Endothelial cell of hepatic sinusoid (primary cell): ENCODE results near the gene NRF1.
"Not testable (repeated sequence)": the region's sequence is repeated elsewhere in the genome, so short reads cannot be mapped to it uniquely, and the experiment has no call there.

Source experiments
- in situ Hi-C: cut with HindIII; loops from 2 replicates; pipeline ENCODE4 v1.10.0; 2017; ENCODE audit warnings: low sequenced_read_pairs

Gene NRF1

GRCh38 chr7:129794461-129794860 is 182.9 kb downstream of the NRF1 start:
- in situ Hi-C loops: not testable (repeated sequence)

GRCh38 chr7:129796186-129796775 is 184.8 kb downstream of the NRF1 start:
- in situ Hi-C loops: no loop called here

GRCh38 chr7:129797214-129797789 is 185.8 kb downstream of the NRF1 start:
- in situ Hi-C loops: no loop called here

DNA sequence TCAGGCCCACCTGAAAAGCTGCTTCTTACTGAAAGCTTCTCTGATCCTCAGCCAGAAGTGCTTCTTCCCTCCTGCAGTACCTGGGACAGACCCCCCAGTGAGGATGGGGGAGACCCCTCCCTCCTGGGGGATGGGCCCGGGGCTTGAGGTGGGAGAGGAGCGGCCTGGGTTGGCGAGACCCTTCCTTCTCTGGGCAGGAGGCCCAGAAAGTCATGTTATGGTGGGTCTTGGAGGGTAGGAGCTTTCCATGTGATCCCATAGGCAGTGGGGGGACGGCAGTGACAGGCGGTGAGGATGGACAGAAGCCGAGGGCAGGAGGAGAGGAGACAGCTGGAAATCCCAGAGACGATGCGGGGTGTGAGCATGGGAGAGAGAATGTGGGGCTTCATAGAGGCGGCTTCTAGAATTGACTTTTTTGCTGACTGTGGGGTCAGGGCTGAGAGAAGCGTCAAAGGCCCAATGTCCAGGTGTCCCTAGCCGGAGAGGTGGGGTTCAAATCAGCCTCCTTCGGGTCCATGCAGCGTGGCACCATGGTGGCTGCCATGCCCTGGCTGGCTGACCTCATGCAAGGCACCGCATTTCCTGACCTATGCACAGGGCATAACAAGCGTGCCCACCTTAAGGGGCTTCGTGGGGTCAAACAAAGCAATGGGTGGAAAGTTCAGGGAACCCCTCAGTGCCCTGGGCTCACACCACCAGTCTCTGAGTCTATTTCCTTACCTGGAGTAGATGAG is 187.3 kb downstream of the NRF1 start:
- in situ Hi-C loops: no loop called here

DNA sequence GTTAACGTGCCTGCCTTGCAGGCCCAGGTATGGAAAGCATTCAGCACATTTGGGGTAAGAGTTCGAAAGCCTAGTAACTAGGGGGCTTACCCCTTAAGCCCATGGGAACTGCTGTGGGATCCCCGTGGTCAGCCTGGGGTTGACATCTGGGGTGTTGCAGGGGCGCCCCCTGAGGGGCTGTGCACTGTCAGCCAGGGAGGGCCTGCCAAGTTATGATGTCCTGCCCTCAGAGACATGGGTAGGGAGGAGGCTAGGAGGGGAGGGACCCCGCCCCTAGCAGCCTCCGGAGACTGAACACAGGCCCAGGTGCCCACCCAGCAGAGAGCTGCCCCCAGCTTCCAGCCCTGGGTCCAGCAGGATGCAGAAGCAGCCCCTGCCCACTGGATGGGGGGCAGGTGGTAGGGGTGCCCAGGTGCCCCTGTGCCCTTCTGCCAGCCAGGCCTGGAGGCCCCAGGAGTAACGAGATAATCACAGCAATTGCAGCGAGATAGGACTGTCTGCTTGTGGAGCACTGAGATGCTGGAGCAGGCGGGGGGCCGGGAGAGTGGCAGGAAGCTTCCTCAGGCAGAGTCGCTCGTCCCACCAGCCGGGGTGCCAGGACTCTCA is 187.9 kb downstream of the NRF1 start:
- in situ Hi-C loops: no loop called here

DNA sequence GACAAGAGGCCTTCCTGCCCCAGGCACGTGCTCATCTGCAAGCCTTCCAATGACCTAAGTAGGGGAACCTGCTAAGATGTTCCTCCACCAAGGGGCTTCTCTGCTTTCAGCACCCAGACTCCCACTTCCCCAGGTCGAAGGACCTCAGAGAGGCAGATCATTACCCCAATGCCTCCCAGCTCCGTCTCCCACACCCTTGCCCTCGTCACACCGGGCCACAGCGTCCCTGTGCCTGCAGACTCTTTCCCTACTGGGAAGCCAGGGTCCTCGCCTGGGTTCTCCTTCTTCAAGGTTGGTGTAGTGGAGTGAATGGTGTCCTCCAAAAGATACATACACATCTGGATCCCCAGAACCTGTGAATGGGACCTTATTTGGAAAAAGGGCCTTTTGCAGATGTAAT is 189.4 kb downstream of the NRF1 start:
- in situ Hi-C loops: no loop called here

GRCh38 chr7:129801882-129802281 is 190.4 kb downstream of the NRF1 start:
- in situ Hi-C loops: no loop called here

DNA sequence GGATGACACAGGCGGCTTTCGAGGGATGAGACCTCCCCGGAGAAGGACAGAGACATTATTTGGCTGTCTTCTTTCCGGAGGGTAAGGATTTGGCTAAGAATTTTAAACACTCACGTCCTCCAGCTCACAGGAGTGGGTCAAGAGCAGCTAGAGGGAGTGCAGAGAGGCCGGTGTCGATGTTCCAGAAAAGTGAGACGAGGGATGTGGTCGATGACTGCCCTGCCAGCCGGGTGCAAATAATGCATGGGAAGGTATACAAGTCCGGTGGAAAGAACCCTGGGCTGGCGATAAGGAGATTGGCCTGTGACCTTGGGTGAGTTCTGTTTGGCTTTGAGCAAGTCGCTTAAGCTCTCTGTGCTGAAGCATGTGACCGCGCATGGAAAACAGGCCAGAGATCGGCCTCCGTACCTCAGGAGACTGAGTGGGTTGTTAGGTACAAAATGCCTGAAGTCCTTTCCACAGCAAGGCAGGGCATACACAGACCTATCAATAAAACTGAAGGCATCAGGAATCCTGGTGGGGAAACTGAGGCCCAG is 192.1 kb downstream of the NRF1 start:
- in situ Hi-C loops: no loop called here

DNA sequence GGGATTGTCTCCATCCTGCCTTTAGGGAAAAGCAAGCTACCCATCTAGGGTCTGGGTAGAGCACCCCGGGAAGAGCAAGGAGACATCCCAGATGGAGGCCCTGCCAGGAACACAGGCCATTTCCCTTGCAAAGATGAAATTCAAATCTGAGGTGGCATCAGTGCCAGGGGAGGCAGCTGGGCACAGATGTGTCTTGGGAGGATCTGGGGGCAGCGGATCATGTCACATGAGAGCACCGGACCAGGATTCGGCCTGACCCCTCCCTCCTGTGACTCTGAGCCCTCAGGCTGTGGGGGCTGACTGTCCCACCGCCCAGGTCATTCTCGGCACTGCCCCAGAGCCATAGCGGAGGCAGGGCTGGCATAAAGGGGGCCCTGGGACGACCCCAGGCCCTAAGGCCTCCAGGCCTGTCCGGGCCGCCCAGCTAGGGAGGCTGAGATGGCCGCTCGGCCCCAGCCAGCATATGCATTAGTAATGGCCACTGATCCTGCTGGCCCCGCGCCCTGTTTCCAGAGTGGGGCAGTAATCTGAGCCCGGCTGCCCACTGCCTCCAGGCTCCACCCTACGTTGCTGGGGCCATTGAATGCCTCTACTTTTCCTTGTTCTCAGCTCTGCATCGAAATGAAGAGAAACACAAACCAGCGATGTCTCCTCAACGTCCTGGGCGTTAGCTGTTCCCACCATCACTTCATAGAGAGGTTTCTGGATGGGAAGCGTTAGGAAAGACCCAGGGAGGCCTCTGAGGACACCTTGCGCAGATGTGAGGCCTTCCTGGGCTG is 192.8 kb downstream of the NRF1 start:
- in situ Hi-C loops: no loop called here

DNA sequence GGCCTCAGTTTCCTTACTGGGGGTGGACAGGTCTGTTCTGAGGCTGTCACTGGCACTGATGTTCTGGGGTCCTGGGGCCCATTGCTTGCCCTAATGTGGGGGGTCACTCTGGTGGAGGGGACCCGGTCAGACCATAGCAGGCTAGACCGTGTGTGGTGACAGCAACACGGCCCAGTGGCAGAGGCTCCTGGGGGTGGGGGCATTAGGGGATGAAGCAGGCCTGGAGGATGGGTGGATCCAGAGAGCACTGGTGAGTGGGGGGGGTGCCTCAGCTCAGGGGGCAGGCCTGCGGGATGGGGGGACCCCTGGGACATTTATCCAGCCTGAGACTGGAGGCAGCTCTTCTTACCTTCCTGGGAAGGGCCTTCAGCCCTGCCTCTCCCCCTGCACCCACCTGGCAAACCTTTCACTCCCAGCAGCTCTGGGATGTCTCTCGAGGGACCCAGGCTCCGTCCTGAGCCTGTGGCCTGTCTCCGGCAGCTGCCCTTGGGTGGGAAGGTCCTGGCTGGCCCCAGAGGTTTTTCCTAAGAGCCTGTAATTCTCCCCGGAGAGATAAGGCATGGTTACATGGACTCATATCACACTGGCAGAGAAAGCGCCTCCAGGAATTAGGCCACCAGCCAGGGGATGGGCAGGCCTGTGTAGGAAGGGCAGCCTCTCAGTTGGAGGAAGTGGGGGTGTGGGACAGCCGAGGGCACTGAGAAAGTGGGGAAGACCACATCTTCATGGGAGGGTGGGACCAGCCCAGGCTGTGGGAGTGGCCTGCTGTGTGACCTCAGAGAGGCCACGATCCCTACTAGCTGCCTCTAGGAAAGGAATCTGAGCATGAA is 193.6 kb downstream of the NRF1 start:
- in situ Hi-C loops: loop anchor here (5.0 kb wide), 2 partner anchors 43 to 222 kb away; no protein-coding TSS in a partner anchor
